Tibial nerve (tissue), 4 donors: Measurements from ENCODE around the gene COL19A1.

ENCODE experiments used
- CTCF ChIP-seq, 5 experiments: fragments of 200-600 bp in 3 of 5; fragments of 450-650 bp in 2 of 5; sonication (generic) in 3 of 5; IDR thresholded peaks; one replicate each; pipeline ENCODE4 v1.5.1; 2016 to 2019; ENCODE audit warnings: antibody characterized with exemption in 5 of 5, mild to moderate bottlenecking in 3 of 5, moderate library complexity in 2 of 5
- EP300 ChIP-seq, 2 donors: sonication (generic); formaldehyde crosslinking; IDR thresholded peaks; one replicate each; pipeline ENCODE4 v1.6.1; 2017; ENCODE audit warnings: antibody characterized with exemption in 2 of 2, mild to moderate bottlenecking in 1 of 2

- TF ChIP-seq CTCF (IDR thresholded peaks at IDR 0.05): no peak
- no peak for TF ChIP-seq EP300 (IDR thresholded peaks at IDR 0.05)
Observed at GRCh38 chr6:70208235-70208790, 342.0 kb downstream of the COL19A1 start.
